Heart left ventricle (tissue), 13 donors: ENCODE results near the gene SUGCT.

Experiments used
- POLR2A ChIP-seq, 2 donors: fragments of 450-650 bp; IDR thresholded peaks; one replicate each; pipeline ENCODE4 v1.6.1; 2017; ENCODE audit warnings: antibody characterized with exemption in 2 of 2, mild to moderate bottlenecking in 2 of 2, moderate library complexity in 2 of 2
- TF ChIP-seq, protein P1 (sequence below), 12 donors: fragments of 200-600 bp; sonication (generic) in 4 of 12; IDR thresholded peaks; one replicate each; pipeline versions ENCODE4 v1.5.0 to v1.8.0; 2018 to 2022; ENCODE audit warnings: antibody characterized with exemption in 12 of 12, mild to moderate bottlenecking in 5 of 12
- donor health status: ischemic (EF 13 %, LVEDD 7.1; RV severe dilation, severe dysfunction).
- donor health status: DM: no; HTN: yes; CAD: no.
- donor health status: DM: no; HTN: no; CAD: no.
- donor health status: ischemic (EF 25% LVEDD 6.9; RV normal size, moderate dysfunction).
- donor health status: ischemic (EF 25% LVEDD 5.7; RV mildly dilated, moderate dysfunction).
- donor health status: ischemic (EF 35%, LVEDD 5.7; RV mildly dilated, moderate dysfunction).
- donor health status: nonischemic (EF 11% LVEDD 7.7; RV severe dilation, severe dysfunction).
- donor health status: DM: yes; HTN: yes; CAD: no.
- donor health status: PGD.
- donor health status: ischemic (EF 29% LVEDD 5.4; RV normal size, mild dysfunction).
- donor health status: nonischemic (EF 23%, LVEDD 6.1; RV moderate dilation, normal function).

DNA sequence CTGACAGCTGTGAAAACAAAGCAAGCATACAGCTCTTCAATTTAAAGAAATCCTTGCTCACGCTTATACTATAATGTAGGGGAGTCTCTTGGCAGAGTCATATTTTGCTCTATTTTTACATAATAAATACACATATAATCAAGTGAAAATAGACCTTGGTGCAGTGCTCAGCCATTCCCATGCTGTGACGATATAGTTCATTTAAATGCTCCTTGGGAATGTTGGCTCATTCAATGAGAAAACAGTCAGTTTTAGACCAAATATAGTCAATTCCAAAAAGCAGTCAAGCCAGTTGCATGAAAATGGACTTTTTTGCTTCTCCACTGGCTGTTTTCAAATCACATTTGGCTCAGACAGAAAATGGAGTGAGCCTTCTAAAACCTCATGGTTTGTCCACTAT, 587.4 kb downstream of the SUGCT start:
- TF ChIP-seq, protein P1, sequence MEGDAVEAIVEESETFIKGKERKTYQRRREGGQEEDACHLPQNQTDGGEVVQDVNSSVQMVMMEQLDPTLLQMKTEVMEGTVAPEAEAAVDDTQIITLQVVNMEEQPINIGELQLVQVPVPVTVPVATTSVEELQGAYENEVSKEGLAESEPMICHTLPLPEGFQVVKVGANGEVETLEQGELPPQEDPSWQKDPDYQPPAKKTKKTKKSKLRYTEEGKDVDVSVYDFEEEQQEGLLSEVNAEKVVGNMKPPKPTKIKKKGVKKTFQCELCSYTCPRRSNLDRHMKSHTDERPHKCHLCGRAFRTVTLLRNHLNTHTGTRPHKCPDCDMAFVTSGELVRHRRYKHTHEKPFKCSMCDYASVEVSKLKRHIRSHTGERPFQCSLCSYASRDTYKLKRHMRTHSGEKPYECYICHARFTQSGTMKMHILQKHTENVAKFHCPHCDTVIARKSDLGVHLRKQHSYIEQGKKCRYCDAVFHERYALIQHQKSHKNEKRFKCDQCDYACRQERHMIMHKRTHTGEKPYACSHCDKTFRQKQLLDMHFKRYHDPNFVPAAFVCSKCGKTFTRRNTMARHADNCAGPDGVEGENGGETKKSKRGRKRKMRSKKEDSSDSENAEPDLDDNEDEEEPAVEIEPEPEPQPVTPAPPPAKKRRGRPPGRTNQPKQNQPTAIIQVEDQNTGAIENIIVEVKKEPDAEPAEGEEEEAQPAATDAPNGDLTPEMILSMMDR (IDR thresholded peaks at IDR 0.05) = no peak
- no peak for TF ChIP-seq POLR2A (IDR thresholded peaks at IDR 0.05)
